ENCODE measurements around the gene TRAPPC12. TPM values are rescaled to one million over a fixed set of nuclear protein-coding genes. Genes with fewer than 3 reads are reported as not detected.

The TRAPPC12 gene
- total and polyA plus RNA-seq, 8 donors, result 46.6 to 158 (median 70.7) TPM

DNA sequence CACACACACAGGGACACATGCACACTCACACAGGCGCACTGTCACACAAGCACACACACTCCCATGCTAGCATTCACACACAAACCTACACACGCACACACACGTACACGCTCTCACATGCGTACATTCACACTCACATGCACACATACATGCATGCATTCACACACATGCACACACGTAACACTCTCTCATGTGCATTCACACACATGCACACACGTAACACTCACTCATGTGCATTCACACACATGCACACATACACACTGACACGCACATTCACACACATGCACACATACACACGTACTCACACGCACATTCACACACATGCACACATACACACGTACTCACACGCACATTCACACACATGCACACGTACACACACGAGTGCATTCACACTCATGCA is 123.6 kb downstream of the TRAPPC12 start:
- Histone ChIP-seq H3K4me3 (no peak overlapping the region), H3K36me3 (peaks cover 34 to 98% (median 75%) of the 10 kb centered on the region in 4 donors), H3K4me1 (peaks cover 0 to 12% (median 0%) of the 10 kb centered on the region in 4 donors), H3K27ac (no peak overlapping the region), H3K27me3 (no peaks in the 10 kb centered on the region), H3K9me3 (no peaks in the 10 kb centered on the region)
- DNase-seq, result no peak
- TF ChIP-seq POLR2A (IDR thresholded peaks at IDR 0.05) (no peak), EP300 (IDR thresholded peaks at IDR 0.05) (no peak), POLR2AphosphoS5 (IDR thresholded peaks at IDR 0.05) (no peak)
- TF ChIP-seq, protein P1, sequence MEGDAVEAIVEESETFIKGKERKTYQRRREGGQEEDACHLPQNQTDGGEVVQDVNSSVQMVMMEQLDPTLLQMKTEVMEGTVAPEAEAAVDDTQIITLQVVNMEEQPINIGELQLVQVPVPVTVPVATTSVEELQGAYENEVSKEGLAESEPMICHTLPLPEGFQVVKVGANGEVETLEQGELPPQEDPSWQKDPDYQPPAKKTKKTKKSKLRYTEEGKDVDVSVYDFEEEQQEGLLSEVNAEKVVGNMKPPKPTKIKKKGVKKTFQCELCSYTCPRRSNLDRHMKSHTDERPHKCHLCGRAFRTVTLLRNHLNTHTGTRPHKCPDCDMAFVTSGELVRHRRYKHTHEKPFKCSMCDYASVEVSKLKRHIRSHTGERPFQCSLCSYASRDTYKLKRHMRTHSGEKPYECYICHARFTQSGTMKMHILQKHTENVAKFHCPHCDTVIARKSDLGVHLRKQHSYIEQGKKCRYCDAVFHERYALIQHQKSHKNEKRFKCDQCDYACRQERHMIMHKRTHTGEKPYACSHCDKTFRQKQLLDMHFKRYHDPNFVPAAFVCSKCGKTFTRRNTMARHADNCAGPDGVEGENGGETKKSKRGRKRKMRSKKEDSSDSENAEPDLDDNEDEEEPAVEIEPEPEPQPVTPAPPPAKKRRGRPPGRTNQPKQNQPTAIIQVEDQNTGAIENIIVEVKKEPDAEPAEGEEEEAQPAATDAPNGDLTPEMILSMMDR (IDR thresholded peaks at IDR 0.05), result no peak
- WGBS, 5 donors, result 90 to 97% (median 93%) methylated on average over 14 of the region's 14 CpGs
- intact Hi-C loops (cut with DNase I; ENCODE audit: low total_unique reads), result no loop called here

DNA sequence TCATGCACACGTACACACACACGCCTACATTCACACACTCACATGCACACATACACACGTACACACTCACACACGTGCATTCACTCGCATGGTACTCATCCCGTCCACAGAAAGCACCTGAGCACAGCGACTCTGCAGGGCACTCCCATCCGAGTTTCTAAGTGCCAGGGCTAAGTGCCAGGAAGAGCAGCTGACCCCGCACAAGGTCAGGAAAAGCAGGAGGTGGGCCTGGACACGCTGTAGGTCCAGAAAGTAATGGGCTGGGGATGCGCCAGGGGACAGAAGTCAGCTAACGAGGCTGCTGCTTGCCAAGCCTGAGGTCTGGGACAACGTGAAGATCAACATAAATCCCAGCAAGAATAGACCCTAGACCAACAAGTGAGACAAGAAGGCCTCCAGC is 124.0 kb downstream of the TRAPPC12 start:
- WGBS, 5 donors, result 85 to 93% (median 91%) methylated on average over 13 of the region's 13 CpGs
- Histone ChIP-seq H3K36me3 (peaks cover 30 to 96% (median 73%) of the 10 kb centered on the region in 4 donors), H3K4me3 (no peak overlapping the region), H3K27me3 (no peaks in the 10 kb centered on the region), H3K27ac (no peak overlapping the region), H3K9me3 (no peaks in the 10 kb centered on the region), H3K4me1 (peaks cover 0 to 12% (median 0%) of the 10 kb centered on the region in 4 donors)
- TF ChIP-seq, protein P1 (IDR thresholded peaks at IDR 0.05), result no peak
- no peak for TF ChIP-seq POLR2AphosphoS5 (IDR thresholded peaks at IDR 0.05)
- no peak for TF ChIP-seq EP300 (IDR thresholded peaks at IDR 0.05)
- TF ChIP-seq POLR2A (IDR thresholded peaks at IDR 0.05), result no peak
- no peak for DNase-seq
- intact Hi-C loops (cut with DNase I; ENCODE audit: low total_unique reads), result no loop called here

DNA sequence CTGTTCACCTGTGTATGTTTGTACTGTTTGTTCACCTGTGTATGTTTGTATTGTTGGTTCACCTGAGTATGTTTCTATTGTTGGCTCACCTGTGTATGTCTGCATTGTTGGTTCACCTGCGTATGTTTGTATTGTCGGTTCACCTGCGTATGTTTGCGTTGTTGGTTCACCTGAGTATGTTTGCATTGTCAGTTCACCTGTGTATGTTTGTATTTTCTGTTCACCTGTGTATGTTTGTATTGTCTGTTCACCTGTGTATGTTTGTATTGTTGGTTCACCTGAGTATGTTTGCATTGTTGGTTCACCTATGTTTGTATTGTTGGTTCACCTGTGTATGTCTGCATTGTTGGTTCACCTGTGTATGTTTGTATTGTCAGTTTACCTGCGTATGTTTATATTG is 125.2 kb downstream of the TRAPPC12 start:
- Histone ChIP-seq H3K36me3 (peaks cover 18 to 96% (median 71%) of the 10 kb centered on the region in 4 donors), H3K4me3 (no peak overlapping the region), H3K27me3 (no peaks in the 10 kb centered on the region), H3K9me3 (no peaks in the 10 kb centered on the region), H3K4me1 (peaks cover 0 to 12% (median 0%) of the 10 kb centered on the region in 4 donors), H3K27ac (no peak overlapping the region)
- 54 to 81% (median 70%) methylated on average over 5 of the region's 5 CpGs for WGBS, 5 donors
- DNase-seq, result no peak
- TF ChIP-seq EP300 (IDR thresholded peaks at IDR 0.05), result no peak
- TF ChIP-seq, protein P1 (IDR thresholded peaks at IDR 0.05), result no peak
- intact Hi-C loops (cut with DNase I; ENCODE audit: low total_unique reads), result no loop called here

DNA sequence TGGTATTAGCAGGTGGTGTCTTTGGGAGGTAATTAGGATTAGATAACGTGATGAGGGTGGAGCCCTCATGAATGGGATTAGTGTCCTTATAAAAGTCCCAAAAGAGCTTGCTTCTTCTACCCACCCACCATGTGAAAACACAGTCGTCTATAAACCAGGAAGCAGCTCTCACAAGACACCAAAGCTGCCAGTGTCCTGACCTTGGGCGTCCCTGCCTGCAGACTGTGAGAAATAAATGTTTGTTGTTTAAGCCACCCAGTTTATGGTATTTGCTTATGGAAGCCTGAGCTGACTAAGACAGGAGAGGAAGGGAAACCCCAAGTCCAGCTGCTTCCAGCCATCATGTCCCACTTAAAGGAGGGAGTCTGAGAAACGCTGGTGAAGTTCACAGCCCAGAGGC is 126.3 kb downstream of the TRAPPC12 start:
- WGBS, 5 donors, result 49 to 69% (median 56%) methylated on average over 4 of the region's 4 CpGs
- intact Hi-C loops (cut with DNase I; ENCODE audit: low total_unique reads), result no loop called here
- no peak for DNase-seq
- Histone ChIP-seq H3K9me3 (no peaks in the 10 kb centered on the region), H3K4me1 (peaks cover 0 to 12% (median 0%) of the 10 kb centered on the region in 4 donors), H3K27ac (peak overlapping the region in 1 of 5 donors; percentile 18), H3K36me3 (peaks cover 12 to 96% (median 71%) of the 10 kb centered on the region in 4 donors), H3K4me3 (no peak overlapping the region), H3K27me3 (no peaks in the 10 kb centered on the region)
- TF ChIP-seq POLR2AphosphoS5 (IDR thresholded peaks at IDR 0.05) (no peak), POLR2A (IDR thresholded peaks at IDR 0.05) (no peak), EP300 (IDR thresholded peaks at IDR 0.05) (no peak)
- TF ChIP-seq, protein P1 (IDR thresholded peaks at IDR 0.05), result no peak
